Activated T-helper 1 cell treated with Interleukin-2 at 50 U/mL for 16 hours (primary cell): Measurements from ENCODE around the gene TBPL1.
"Not testable (repeated sequence)": the region's sequence is repeated elsewhere in the genome, so short reads cannot be mapped to it uniquely, and the experiment has no call there.

ENCODE experiments used
- DNase-seq: peaks from one replicate; pipeline ENCODE4 v3.0.0-alpha.2; 2020; ENCODE audit warnings: low read depth

Gene TBPL1

DNA sequence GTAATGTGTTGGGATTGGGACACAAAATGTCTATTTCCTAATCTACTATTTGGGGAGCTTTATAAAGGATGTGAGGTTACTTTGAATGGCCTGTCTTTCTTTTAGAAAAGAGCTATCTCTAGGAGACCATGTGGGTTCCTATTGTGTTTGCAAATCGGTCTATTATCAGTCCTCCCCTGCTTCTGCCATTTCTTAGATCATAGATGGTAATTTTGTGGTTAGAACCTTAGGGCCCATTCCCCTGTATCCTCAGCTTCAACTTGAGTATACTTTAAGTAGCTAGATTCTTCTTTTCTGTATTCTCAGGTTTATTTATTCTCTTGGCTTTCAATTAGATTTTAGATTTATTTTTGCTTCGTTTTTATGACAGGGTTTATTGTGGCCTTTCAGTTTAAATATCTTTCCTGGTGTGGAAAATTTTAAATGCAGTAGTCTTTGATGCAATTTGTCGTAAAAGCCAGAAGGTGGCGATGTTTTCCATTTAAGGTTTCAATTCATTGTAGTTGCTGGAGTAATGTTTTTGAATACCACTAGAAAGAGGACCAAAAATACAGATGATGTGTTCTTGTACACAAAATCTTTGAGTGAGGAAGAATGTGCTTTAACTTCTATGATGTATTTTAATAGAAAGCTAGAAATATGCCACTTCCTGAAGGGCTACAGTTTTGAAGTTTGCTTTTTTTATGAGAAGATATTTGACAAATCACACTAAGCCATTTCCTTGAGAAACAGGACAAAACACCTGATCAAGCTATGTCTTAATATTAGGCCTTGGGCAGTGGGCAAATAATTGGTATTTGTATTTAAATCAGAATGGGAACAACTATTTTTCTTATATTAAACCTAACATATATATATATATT lies 20.3 kb downstream of the TBPL1 start:
- no peak for DNase-seq

DNA sequence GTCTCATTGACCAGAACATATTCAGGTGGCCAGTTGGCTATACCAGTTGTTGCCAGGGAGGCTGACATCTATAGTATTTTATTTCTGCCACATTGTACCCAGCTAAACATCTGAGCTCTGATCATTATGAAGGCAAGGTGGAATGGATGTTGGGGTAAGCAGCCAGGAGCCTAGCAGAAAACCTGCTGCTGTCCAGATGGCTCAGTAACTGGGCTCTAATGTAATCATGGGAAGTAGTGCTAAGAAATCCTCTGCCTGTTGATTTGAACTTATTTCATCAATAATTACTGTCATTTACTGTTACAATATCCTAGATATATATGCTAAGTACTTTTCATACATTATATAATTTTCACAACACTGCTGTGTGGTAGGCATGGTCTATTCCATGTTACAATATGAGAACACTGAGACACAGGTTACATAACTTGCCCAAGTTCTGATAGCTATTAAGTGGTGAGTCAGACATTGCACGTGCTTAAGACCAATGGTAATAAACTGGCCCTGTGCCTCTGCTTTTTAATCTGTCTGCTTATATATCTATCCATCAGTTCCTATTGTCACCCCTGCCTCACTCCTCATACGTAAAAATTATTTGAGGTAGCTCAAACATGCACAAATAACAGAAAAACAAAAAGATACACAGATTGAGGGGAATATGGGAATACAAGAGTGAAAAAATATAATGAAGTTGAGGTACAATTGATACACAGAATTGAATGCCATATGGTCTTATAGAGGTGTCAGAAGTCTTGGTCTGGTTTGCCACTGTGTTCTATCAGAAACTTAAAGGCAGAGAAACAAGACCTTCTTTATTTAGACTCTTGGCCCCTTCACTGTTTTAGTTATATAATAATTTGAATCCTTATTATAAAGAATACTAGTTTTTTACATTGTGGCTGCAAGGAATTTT lies 25.2 kb downstream of the TBPL1 start:
- no peak for DNase-seq

GRCh38 chr6:133978896-133979240 lies 25.8 kb downstream of the TBPL1 start:
- no peak for DNase-seq

DNA sequence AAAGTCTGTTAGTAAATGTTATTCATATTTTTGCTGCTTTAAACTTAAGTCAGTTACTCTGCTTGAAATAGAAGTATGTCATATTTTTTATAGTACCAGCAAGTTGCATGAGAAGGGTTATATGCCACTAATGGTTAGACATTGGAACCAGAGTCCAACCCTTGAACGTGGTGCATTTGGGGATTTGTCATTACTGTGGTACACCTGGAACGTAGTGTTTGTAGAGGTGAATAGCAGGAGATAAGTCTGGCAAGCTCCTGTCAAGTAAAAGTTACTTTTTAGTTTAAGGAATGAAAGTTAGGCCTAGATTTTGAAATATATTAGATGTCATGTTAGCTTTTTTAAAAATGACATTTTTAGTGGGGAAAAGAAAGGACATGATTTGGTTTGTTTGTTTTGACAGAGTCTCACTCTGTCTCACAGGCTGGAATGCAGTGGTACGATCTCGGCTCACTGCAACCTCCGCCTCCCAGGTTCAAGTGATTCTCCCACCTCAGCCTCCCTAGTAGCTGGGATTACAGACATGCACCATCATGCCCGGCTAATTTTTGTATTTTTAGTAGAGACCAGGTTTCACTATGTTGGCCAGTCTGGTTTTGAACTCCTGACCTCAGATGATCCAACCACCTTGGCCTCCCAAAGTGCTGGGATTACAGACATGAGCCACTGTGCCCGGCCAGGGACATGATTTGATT lies 26.4 kb downstream of the TBPL1 start:
- DNase-seq = not testable (repeated sequence)

DNA sequence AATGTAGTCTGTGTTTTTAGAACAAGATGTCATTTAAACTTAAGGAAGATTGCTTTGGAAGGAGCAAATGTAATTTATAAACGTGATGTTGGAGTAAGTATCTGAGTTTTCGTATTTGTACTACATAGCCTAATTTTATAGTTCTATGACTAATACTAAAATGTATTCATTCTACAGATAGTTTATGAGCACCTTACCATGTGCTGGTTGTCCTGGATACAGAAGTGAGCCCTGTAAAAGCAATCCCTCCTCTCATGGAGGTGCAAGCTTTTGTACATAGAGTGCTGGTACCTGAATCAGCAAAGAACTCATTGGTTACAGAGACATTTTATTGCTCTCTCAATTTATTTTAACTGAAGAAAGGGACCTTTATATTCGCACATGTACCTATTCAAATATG lies 27.1 kb downstream of the TBPL1 start:
- DNase-seq = no peak

GRCh38 chr6:133983099-133983939 lies 30.3 kb downstream of the TBPL1 start:
- peak; percentile 17 for DNase-seq

- DNase-seq = no peak
Observed at GRCh38 chr6:133985970-133986369, 32.9 kb downstream of the TBPL1 start.

DNA sequence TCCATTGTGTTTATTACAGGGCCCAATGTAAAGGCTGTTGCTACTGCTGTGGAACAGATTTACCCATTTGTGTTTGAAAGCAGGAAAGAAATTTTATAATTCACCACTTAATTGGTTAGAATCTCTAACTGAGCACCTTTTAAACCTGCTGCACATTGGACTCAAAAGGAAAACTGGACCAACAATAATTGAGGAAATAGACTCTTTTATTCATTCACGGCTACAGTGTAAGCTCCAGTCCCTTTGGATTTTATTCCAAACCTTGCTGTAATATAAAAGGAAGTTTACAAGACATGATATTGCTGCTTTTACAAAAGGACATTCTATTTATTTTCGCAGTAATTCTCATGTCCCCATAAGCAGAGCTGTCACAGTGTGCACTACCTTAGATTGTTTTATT lies 33.9 kb downstream of the TBPL1 start:
- no peak for DNase-seq

GRCh38 chr6:133989525-133989924 lies 36.5 kb downstream of the TBPL1 start:
- DNase-seq = no peak

- no peak for DNase-seq
Observed at GRCh38 chr6:133990321-133990720, 37.3 kb downstream of the TBPL1 start.

DNA sequence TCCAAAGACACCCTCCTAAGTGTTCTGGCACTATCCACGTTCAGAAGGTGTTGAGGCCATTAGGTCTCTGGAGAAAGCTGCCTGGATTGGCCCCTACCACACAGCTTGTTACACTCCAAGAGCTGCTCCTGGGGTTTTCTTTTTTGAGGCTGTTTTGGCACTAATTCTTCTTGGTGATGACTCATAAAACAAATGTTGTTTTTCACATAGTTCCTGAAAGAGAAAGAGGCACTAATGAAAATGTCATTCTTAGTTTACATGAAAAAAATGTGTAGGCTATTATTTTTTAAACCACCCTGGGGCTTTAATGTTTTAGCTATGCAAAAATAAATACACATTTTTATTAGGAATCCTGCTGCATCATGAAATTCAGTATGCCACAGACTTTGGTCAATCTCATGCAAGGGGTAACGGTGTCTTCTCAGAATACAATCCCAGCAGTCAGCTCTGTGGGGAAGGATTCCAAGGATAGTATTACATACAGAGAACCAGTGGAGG lies 38.1 kb downstream of the TBPL1 start:
- no peak for DNase-seq

DNA sequence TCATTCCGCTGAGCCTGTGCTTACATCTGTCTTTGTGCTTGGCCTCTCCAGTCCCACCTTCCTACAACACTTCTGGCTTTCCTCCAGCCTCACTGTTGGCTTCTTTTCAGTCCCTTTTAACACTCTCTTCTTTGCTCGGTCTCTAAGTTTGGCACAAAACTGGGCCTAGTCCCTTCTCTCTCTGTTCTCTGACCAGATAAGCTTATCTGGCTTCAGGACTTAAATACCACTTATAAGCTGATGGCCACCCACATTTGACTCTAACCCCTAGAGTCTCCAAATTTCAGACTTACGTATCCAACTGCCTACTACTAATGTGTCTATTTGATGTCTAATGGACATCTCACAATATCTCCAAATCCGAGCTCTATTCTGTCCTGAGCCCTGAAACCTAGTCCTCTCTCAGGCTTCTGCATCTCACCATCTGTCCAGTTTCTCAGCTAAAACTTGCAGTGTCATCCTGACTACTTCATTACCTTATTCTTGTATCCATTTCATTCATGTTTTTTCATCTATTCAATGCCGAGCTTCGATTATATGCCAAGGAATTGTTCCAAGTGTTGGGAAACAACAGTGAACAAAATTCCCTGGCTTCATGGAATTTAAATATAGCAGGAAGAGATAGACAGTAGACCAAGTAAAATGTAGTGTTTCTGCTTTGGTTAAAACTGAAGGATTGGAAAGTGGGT lies 40.1 kb downstream of the TBPL1 start:
- no peak for DNase-seq

- no peak for DNase-seq
Observed at GRCh38 chr6:133995296-133995695, 42.3 kb downstream of the TBPL1 start.

DNA sequence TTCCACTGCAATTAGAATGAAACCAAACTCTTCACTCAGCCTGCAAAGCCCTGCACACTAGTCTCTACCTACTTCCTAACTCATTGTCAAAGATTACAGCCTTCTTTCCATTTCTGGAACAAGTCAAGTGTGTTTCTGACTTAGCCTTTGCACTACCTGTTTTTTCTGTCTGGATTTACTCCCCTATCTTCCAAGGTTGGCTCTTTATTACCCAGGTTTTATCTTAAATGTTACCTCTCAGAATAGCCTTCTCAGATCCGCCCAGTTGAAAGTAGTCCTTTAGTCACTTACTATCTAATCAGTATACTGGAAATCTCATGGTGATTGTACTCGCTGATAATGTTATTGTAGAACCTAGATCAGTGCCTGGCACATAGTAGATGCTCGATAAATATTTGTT lies 42.7 kb downstream of the TBPL1 start:
- no peak for DNase-seq

DNA sequence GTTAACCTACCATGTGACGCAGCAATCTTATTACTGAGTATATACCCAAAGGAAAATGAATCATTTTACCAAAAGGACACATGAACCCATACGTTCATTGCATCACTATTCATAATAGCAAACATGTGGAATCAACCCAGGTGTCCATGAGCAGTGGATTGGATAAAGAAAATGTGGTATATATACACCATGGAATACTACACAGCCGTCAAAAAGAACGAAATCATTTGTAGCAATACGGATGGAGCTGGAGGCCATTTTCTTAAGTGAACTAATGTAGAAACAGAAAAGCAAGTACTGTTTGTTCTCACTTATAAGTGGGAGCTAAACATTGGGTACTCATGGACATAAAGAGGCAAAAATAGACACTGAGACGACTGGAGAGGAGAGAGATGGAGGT lies 44.2 kb downstream of the TBPL1 start:
- DNase-seq = no peak

DNA sequence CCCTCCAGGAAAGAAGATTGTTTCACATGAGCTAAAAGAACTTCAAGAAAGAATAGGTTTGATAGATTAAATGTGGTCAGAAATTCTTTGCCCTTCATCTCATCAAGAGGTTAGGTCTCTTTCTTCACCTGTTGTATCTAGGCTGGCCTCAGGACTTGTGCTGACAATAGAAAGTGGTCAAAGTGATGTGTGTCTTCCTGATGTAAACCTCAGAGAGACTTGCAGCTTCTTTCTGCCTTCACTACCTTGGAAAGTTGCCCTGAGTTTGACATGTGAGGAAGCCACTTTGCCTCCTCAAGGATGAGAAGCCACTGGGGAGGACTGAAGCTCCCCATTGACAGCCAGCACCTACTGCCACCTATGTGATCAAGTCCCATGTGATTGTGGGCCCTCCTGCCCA lies 46.3 kb downstream of the TBPL1 start:
- DNase-seq = no peak

DNA sequence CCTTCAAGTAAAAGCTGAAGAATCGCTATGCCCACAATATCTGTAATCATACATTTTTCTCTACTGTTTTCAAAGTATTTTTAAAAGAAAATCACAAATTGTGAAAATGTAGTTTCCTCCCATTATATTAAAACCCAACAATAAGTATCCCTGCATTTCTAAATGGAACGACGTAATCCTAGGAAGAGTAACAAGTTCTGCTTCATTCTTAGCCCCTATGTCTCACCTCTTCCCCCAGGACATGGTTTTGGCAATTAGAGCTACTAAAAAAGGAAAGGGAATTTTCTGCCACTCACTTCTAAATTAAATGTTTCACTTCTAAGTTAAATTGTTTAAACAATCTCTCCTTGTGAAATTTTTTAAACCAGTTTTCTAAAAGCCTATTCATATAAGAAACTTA lies 47.4 kb downstream of the TBPL1 start:
- DNase-seq = no peak

- no peak for DNase-seq
Observed at GRCh38 chr6:134002821-134003220, 49.8 kb downstream of the TBPL1 start.

- DNase-seq = no peak
Observed at GRCh38 chr6:134003542-134003951, 50.5 kb downstream of the TBPL1 start.

DNA sequence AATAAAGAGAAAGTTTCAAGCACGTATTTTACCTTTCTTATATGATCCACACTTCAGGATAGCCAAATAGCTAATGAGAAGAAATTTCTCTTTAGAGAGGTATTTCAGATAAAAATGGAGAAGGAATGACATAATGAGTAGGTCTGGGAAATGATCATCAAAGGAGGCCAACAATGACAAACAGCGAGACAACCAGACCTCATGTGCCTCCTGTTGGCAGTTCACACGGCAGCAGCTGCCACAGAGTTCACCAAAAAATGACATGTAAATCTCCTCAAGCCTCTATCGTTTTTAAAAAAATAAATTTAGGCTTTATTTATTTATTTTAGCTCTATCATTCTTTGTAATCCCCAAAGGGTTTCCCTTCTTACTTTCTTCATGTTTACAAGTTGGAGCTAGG lies 51.7 kb downstream of the TBPL1 start:
- DNase-seq = no peak

DNA sequence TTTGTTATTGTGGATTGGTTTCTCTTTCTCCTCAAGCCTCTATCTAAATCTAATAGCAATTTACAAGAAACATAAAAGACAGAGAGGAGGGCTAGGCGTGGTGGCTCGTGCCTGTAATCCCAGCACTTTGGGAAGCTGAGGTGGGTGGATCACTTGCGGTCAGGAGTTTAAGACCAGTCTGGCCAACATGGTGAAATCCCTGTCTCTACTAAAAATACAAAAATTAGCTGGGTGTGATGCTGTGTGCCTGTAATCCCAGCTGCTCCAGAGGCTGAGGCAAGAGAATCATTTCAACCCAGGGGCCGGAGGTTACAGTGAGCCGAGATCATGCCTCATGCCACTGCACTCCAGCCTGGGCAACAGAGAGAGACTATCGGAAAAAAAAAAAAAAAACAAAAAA lies 52.8 kb downstream of the TBPL1 start:
- no peak for DNase-seq
